Osteoblast (primary cell): ENCODE measurements around the gene PCDH17. TPM values are rescaled to one million over a fixed set of nuclear protein-coding genes. Genes with fewer than 3 reads are reported as not detected.

Experiments
- DNase-seq: peaks from one replicate; pipeline ENCODE4 v3.0.0; 2011; ENCODE audit warnings: low spot score, mixed read lengths; ENCODE audit not compliant: insufficient read length; ENCODE audit errors: missing footprints
- H2AFZ ChIP-seq: 2 replicates; pipeline ENCODE4 v1.6.0; 2011; ENCODE audit warnings: mild to moderate bottlenecking, low read length
- H3K27ac ChIP-seq: 2 replicates; pipeline ENCODE4 v1.5.1; 2011; ENCODE audit warnings: mild to moderate bottlenecking, low read depth, low read length, moderate library complexity
- H3K27me3 ChIP-seq: 2 replicates; pipeline ENCODE4 v1.6.0; 2012; ENCODE audit warnings: mild to moderate bottlenecking, control low read depth, inconsistent platforms, low read length, moderate library complexity; ENCODE audit not compliant: insufficient read depth
- H3K36me3 ChIP-seq: 2 replicates; pipeline ENCODE4 v1.5.1; 2011; ENCODE audit warnings: mild to moderate bottlenecking, low read length, control low read depth, moderate library complexity; ENCODE audit not compliant: insufficient read depth
- H3K4me1 ChIP-seq: 2 replicates; pipeline ENCODE4 v1.5.1; 2011; ENCODE audit warnings: mild to moderate bottlenecking, low read length, control low read depth, moderate library complexity; ENCODE audit not compliant: insufficient read depth
- H3K4me2 ChIP-seq: 2 replicates; pipeline ENCODE4 v1.6.0; 2011; ENCODE audit warnings: mild to moderate bottlenecking, low read length; ENCODE audit not compliant: insufficient read depth
- H3K4me3 ChIP-seq: fragments of 200-600 bp; sonication (generic); 3 replicates; pipeline ENCODE4 v1.5.1; 2012; ENCODE audit warnings: mild to moderate bottlenecking, low read length, inconsistent platforms; ENCODE audit not compliant: insufficient read depth
- H3K79me2 ChIP-seq: 2 replicates; pipeline ENCODE4 v1.6.0; 2012; ENCODE audit warnings: mild to moderate bottlenecking, low read length, control low read depth, inconsistent platforms; ENCODE audit not compliant: insufficient read depth
- H3K9me3 ChIP-seq: 2 replicates; pipeline ENCODE4 v1.5.1; 2011; ENCODE audit warnings: low read depth, low read length, control low read depth
- H4K20me1 ChIP-seq: 2 replicates; pipeline ENCODE4 v1.6.0; 2012; ENCODE audit warnings: mild to moderate bottlenecking, low read length, control low read depth; ENCODE audit not compliant: insufficient read depth
- total RNA-seq: library from RNA; depleted of rRNA; stranded (reverse); fragments of >200 nt; gene quantifications from 2 replicates; pipeline ENCODE4 v1.2.3, GENCODE V29; 2012
- TF ChIP-seq, protein P1 (sequence below): IDR thresholded peaks from 2 replicates; pipeline ENCODE4 v1.5.1; 2011; ENCODE audit warnings: mild to moderate bottlenecking, low read depth, low read length, moderate library complexity; ENCODE audit errors: extremely low read depth

The PCDH17 gene
- total RNA-seq, 1 donor: under 0.01 TPM

DNA sequence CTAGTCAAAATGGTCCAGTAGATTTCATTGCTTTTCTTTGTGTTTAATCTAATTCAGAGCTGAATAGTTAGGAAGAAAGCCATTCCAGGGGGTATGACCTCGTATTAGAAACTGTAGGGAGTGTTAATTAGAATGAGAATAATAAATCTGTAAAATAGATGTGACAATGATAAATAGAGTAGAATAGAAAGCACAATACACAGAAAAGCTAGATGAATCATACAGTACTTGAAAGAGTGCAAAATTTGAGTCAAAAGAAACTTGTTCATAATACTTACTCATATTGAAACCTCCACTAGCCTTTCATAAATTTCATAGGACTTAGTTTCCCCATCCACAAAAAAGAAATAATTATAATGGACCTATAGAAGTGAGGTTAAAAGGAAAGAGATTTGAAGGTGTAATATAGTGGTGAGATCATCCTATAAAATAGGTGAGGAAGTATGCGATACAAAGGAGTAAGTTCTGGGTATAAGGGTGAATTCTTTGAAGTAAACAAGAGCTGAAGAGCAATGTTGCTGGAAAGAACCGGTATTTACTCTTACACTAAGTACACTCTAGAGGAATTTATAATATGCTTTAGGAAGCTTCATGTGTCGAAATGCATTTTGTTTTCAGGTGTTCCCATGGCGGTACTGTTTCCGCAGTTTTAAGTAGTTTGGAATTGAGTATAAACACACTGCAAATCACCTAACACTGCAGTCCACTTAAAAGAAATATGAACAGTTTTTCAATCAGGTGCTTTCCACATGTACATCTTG is 21.9 kb downstream of the PCDH17 start:
- H4K20me1 ChIP-seq: no peaks in the 10 kb centered on the region
- H3K4me1 ChIP-seq: no peaks in the 10 kb centered on the region
- H3K9me3 ChIP-seq: no peaks in the 10 kb centered on the region
- H2AFZ ChIP-seq: no peak overlapping the region
- TF ChIP-seq, protein P1, sequence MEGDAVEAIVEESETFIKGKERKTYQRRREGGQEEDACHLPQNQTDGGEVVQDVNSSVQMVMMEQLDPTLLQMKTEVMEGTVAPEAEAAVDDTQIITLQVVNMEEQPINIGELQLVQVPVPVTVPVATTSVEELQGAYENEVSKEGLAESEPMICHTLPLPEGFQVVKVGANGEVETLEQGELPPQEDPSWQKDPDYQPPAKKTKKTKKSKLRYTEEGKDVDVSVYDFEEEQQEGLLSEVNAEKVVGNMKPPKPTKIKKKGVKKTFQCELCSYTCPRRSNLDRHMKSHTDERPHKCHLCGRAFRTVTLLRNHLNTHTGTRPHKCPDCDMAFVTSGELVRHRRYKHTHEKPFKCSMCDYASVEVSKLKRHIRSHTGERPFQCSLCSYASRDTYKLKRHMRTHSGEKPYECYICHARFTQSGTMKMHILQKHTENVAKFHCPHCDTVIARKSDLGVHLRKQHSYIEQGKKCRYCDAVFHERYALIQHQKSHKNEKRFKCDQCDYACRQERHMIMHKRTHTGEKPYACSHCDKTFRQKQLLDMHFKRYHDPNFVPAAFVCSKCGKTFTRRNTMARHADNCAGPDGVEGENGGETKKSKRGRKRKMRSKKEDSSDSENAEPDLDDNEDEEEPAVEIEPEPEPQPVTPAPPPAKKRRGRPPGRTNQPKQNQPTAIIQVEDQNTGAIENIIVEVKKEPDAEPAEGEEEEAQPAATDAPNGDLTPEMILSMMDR: no peak
- H3K4me2 ChIP-seq: no peak overlapping the region
- DNase-seq: no peak
- H3K27me3 ChIP-seq: no peaks in the 10 kb centered on the region
- H3K36me3 ChIP-seq: no peaks in the 10 kb centered on the region
- H3K79me2 ChIP-seq: no peaks in the 10 kb centered on the region
- H3K27ac ChIP-seq: no peak overlapping the region
- no peak overlapping the region for H3K4me3 ChIP-seq

DNA sequence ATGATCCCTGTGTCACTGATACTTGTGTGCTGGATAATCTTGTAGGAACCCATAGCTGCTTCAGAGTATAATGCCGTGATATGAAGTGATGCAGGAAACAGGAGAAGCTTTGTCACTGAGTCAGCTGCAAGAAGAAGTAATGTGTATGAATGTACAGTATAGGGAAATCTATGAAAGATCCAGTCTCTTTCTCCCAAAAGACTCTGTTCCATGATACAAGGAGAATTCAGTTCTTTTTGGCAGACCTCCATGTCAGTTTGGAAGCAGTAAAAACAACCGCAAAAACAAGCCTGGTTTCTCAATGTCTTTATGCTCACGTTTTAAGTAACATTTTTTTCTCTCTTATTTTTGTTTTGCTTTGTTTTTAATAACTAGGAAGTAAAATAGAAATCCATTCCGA is 33.9 kb downstream of the PCDH17 start:
- no peak overlapping the region for H3K4me3 ChIP-seq
- no peaks in the 10 kb centered on the region for H3K79me2 ChIP-seq
- no peaks in the 10 kb centered on the region for H3K36me3 ChIP-seq
- no peaks in the 10 kb centered on the region for H4K20me1 ChIP-seq
- H3K4me1 ChIP-seq: no peaks in the 10 kb centered on the region
- H3K4me2 ChIP-seq: no peak overlapping the region
- no peaks in the 10 kb centered on the region for H3K27me3 ChIP-seq
- no peak overlapping the region for H2AFZ ChIP-seq
- no peak for DNase-seq
- no peak overlapping the region for H3K27ac ChIP-seq
- H3K9me3 ChIP-seq: no peaks in the 10 kb centered on the region
- TF ChIP-seq, protein P1: no peak

DNA sequence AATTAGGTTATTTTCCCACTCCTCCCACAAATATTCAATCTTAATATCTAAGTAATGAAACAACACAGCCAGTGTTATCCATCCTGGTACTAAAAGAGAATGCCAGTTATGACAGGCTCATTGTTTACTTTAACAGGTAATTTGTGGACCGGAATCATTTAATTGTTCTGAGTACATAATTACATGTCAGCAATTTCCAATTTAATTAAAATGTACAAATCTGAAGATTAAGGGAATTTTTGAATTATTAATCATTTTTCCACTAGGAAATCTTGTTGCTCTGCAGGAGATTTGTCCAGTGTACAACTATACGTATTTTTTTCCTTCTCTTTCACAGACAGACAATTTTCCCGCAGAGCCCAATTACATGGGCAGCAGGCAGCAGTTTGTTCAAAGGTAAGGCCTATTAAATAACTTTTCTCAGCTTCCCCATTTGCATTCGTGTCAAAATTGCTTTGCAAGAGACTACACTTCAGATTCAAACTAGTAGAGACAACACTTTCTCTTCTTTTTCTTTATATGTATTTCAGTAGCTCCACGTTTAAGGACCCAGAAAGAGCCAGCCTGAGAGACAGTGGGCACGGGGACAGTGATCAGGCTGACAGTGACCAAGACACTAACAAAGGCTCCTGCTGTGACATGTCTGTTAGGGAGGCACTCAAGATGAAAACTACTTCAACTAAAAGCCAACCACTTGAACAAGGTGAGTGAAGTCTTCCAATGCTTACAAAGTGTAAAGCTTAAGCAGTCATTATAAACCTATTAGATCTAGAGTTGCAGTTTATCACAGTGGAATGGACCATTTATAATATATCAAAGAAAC is 34.8 kb downstream of the PCDH17 start:
- no peaks in the 10 kb centered on the region for H3K9me3 ChIP-seq
- TF ChIP-seq, protein P1: no peak
- H3K4me2 ChIP-seq: no peak overlapping the region
- DNase-seq: peak; percentile 10
- no peak overlapping the region for H3K4me3 ChIP-seq
- no peaks in the 10 kb centered on the region for H3K36me3 ChIP-seq
- H3K79me2 ChIP-seq: no peaks in the 10 kb centered on the region
- no peaks in the 10 kb centered on the region for H3K4me1 ChIP-seq
- H3K27ac ChIP-seq: no peak overlapping the region
- no peaks in the 10 kb centered on the region for H3K27me3 ChIP-seq
- H4K20me1 ChIP-seq: no peaks in the 10 kb centered on the region
- H2AFZ ChIP-seq: no peak overlapping the region

DNA sequence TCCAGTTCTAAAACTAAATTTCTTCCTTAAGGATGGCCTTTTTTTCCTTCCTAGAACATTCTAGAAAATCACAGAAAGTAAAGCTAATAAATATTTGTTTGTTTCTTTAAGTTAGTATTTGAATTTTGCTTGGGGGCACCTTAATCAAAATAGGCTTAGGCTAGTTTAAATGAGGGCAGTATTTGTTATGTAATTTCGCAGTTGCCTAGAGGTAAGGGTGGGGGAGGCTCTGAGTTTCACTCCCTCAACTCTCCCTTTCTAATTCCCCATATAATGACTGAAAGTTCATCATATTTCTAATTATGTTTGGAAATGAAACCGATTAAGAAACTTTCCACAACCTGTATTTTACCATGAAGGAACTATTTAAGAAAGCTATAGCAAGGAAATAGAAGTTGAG is 40.6 kb downstream of the PCDH17 start:
- Histone ChIP-seq H4K20me1 (no peaks in the 10 kb centered on the region), H3K27me3 (no peaks in the 10 kb centered on the region), H3K4me1 (no peaks in the 10 kb centered on the region), H3K4me3 (no peak overlapping the region), H3K9me3 (peaks cover 3% of the 10 kb centered on the region), H3K79me2 (no peaks in the 10 kb centered on the region), H3K36me3 (no peaks in the 10 kb centered on the region), H2AFZ (no peak overlapping the region), H3K4me2 (no peak overlapping the region), H3K27ac (no peak overlapping the region)
- DNase-seq: no peak
- TF ChIP-seq, protein P1: no peak
